ENCODE data around the gene CTTNBP2.
"Not testable (repeated sequence)": the region's sequence is repeated elsewhere in the genome, so short reads cannot be mapped to it uniquely, and the experiment has no call there.

Gene CTTNBP2

DNA sequence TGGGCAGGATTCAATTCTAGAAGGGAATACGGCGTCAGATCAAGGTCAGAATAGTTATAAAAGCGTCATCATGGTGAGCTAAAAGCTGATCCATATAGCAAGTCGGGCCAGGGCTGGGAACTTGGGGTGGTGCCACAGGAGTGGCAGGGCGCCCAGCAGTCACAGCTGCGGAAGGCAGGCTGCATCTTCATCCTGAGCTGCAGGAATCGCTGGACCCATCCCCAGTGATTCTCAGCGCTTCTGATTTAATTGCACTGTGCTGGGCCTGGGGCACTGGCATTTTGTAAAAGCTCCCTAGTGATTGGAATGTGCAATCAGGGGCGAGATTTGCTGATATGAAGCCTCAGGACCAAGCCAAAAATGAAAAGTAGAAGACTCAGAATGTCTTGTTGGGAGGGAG lies 135.3 kb downstream of the CTTNBP2 start:
- DNase-seq = no peak

DNA sequence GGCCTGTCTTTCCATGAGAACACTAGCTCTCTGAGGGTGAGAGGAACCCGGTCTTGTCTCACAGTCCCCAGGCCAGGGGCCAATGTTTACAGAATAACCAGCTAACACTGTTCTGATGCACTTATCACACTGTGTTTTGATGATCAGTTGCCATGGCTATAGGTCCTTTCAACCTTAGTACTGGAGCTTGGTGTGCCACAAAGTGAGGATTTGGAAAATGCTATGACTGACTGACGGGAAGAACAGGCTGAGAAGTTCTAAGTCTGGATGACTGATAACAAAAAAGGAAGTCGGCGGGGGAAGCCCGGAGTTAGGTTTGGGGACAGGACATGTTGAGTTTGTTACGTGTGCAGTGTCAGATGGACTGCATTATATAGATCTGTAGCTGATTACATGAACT lies 141.8 kb downstream of the CTTNBP2 start:
- DNase-seq = no peak

DNA sequence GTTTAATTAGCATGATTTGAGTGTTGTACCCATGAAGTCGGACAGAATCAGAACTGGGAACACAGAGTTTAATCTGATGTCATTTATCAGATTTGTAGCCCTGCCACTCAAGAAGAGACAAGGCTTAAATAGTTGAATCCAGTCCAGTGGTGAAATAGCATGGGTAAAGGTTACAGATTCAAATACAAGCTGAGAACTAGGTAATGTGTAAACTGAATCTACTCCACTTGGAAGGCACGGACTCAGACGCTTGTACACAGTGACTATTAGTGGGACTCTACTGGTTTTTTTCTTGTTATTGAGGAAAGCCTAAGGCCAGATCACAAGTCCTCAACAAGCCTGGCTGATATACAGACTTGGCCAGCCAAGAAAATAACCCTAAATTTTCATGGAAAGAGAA lies 142.9 kb downstream of the CTTNBP2 start:
- no peak for DNase-seq

DNA sequence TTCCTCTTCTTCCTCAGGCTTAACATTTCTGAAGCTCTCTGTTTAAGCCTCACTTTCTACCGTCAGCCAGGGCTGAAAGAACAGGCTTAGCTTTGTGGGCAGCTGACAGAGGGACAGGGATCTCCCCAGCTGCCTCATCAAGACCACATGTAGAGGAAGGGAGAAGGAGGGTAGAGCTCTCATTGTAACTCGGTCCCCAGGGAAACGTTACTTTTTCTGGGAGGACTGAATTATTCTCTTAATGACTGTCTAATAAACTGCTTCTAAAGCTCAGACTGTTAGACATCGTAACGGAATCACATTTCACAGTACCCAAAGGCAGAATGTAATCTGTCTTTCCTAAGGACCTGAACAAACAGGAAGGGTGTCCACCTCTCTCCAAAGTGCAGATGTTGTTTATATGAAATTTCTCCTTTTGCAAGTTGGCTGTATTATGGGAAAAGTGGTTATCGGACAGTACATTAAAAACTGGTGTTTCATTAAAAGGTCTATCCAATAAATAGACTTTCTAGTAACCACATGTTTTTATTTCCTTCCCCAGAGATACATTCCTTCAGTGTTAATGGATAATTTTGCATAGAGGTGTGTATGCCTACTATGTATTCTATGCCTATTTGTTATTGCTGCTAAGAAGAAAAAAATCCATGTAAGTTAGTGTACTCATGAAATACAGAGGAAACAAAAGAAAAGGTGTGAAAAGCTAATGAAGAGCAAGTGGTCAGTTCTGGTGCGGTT lies 144.2 kb downstream of the CTTNBP2 start:
- no peak for DNase-seq

DNA sequence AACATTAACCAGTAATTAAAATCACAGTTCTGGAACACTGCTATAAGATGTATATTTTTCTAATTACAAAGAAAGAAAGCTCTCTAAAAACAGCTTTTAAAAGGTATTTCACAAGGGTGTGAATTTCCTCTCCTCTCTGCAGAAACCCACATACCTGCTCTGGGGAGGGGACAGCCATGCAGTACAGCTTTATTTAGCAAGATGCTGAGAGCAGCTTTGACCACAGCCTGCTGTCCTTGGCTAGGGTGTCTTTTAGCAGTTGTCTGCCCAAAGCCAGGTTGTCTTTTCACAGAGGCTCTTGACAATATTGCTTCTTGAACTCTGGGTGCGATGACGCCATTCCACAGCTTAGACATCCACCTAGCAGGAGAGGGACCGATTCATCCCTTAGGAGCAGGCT lies 148.3 kb downstream of the CTTNBP2 start:
- DNase-seq = no peak

DNA sequence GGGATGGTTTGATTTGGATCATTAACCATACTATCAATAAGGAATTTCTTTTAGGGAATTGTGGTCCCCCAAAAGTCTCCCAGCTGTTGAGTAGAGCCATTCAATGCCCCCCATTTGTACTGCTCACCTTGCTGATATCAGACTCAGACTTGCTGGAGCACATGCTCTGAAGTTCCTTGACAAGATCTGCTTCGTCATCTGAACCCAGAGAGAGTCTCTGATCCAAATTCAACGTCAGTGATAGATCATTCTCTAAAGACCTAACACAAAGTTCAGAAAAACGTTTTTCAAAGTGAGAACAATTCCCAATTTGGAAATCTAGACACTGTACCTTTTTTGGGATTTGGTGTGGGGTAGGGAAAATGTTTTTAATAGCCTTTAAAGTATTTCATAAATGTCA lies 153.9 kb downstream of the CTTNBP2 start:
- no peak for DNase-seq

DNA sequence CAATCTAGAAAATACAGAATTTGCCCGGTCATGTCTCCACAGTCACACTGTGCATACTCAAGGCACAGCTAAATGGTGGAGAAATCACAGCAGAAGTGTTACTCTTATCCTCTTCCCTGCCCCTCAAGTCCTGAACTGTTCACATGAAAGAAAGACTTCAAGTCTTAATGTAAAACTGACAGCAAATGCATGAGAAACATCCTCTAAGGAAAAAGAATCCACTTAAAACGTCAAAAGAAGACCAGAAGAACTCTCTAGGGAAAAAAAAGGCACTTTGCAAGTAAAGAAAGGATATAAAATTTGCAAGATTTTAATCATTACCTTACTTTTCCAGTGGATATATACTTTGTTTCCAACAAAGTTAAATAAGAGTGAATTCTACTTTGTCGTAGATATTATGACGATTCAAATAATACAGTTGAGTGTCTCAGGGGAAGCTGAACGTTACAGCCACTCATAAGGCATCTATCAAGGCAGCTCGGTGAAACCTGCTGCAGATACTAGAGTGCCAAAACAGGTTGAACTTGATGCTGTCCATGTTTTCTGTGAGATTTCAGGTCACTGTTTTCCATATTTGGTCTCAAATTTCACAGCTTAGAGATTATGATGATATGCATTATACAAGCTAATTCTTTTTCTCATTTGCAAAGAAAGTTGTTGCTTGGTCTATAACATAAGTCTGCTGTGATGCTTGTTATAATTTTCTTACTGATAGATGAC lies 155.0 kb downstream of the CTTNBP2 start:
- no peak for DNase-seq

DNA sequence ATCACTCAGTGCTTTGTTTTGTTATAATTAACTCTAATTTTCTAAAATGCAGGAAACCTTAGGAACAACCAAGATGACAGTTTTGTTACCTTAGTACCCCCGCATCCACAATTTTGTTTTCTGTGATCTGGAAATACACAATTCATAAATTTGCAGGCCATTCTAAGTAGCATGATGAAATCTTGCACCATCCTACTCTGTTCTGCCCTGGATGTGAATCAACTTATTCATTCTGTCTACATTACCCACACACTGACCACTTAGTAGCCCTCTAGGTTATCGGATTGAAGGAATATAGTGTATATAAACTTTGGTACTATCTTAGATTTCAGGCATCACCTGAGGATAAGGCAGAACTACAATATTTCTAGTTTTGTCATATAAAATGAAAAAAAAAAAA lies 155.9 kb downstream of the CTTNBP2 start:
- DNase-seq = no peak

DNA sequence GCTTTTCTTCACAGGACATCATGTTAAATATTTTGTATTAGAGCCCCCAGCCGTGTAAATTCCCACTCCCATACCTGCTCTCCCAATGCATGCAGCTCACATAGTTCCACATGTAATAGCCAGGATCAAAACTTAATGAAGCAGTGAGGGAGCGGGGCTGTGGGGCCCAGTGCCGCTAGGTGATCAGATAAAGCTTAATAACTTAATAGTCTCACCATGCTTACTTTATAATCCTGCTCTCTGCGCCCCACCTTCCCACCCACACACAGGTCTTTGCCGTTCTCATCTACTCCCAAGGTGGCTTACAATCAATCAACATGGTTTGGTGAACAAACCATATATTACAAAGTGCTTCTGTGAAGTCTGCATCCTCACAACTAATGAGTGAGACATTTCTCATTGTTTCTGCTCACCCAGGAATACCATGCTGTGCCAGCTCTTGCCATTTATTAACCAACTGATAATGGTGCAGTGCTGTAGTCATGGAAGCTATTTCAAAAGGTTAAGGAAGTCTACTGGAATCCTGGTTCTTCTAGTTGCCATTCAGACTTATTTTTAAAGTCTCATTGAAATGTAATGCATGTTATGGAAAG lies 156.4 kb downstream of the CTTNBP2 start:
- no peak for DNase-seq

DNA sequence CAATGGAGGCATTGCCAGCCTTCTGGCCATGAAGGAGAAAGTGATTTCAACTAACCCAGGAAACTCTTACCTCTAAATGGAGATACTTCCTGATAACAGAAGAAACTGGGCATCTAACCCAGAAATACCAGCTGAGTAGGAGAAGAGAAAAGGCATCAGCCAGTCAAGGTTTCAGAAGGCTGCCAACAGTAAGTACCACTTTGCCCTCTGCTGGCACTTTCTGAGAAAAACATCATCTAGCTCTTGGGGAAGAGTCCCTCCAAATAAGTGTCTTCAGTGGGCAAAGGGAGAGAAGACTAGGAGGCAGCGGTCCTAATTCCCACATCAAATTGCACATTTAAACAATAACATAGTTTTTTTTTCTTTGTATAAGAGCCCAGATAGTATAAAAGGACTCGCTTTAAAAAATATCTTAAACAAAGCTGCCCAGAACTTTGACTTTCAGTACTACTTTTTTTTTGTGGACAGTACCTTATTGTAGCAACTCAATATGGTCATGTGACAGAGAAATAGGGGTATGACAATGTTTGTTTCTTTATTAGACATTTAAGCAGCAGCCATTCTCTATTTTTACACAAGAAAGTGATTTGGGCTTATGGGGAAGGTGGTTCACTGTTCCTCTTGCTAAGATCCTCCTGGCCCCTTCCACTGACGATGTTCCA lies 157.3 kb downstream of the CTTNBP2 start:
- DNase-seq = no peak

DNA sequence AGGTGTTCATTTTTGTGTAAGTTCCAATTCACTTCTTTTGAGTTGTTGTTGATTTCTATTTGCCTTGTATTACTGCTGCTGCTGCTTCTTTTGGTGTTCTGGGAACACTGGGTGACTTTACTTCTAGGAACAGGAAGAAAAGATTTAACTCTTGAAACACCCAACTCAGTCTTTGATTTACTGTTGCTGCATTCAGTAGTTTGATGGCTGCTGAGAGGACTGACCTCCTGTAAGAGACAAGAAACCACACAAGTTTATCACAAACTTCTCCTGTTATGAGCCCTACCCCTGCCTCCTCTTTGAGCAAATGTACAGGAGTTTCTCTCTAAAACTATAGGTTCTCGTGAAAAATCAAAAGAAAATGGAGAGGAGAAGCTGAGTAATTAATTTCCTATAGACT lies 161.7 kb downstream of the CTTNBP2 start:
- DNase-seq = no peak

DNA sequence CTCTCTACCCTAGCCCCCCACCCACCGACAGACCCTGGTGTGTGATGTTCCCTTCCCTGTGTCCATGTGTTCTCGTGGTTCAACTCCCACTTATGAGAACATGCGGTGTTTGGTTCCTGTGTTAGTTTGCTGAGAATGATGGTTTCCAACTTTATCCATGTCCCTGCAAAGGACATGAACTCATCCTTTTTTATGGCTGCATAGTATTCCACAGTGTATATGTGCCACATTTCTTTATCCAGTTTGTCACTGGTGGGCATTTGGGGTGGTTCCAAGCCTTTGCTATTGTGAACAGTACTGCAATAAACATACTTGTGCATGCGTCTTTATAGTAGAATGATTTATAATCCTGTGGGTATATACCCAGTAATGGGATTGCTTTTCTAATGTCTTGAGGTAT lies 165.1 kb downstream of the CTTNBP2 start:
- not testable (repeated sequence) for DNase-seq

DNA sequence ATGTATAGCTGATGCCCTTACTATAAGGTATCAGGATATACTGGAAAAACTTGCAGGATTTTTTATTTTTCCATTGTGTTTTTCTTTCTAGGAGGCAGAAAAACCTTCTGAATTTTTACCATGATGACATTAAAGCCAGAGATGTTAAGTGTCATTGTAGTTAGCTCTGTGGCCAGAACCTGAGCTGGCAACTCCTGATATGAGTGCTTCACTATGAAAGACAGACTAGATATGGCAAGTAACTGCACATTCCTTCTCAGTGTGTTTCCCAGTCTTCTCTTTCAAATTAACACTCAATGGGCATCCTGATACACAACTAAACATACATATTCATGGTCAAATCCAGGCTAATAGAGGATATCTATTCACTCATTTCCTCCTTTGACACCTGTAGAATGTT lies 166.2 kb downstream of the CTTNBP2 start:
- DNase-seq = no peak

DNA sequence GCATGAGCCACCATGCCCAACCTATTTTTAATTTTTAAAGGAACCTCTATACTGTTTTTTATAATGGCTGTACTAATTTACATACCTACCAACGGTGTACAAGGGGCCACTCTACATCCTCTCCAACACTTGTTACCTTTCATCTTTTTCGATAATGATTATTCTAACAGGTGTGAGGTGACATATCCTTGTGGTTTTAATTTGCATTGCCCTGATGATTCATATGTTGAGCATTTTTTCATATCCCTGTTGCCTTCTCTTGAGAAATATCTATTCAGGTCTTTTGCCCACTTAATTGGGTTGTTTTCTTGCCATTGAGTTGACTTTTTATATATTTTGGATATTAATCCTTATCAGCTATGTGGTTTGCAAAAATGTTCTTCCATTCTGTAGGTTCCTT lies 167.0 kb downstream of the CTTNBP2 start:
- DNase-seq = no peak

DNA sequence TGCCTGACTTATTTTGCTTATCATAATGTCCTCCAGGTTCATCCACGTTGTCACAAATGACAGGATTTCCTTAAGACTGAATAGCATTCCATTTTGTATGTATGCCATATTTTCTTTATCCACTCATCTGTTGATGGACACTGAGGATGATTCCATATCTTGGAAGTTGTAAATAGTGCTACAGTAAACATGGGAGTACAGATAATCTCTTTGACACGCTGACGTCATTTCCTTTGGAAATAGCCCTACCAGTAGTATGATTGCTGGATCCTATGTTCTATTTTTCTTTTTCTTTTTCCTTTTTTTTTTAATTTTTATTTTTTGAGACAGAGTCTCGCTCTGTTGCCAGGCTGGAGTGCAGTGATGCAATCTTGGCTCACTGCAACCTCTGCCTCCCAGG lies 167.6 kb downstream of the CTTNBP2 start:
- no peak for DNase-seq

DNA sequence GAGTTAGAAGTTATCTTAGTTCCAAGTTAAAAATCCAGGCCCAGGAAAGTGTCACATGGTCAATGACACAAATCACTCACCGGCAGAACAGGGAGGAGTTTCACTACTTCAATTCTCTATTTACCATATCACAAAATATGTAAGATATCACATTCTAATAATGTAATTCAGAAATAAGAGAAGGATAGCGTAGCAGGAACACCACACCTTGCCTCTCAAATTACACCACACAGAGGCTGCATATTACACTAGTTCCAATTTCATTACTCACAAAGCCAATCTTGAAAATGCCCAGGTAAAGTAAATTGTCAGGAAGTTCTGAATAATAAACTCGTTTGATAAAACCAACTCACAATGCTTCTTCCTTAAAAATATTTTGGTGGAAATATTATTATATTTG lies 169.2 kb downstream of the CTTNBP2 start:
- no peak for DNase-seq

DNA sequence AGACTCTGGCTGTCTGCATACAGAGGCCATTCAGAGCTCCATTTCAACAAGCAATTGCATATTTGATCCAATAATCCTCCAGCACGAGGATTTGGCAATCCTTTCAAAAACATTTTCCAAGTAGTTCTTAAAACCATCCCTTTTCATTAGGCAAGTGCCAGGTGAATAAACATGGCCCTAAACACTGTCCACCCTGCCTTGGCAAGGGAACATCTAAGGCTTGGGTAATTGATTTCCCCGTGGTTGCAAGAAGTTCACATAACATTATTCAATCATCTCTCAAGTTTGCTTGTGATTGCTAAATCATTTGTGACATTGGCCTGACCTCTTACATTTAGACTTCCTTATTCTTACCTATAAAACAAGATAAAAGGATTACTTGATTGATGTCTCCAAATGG lies 175.2 kb downstream of the CTTNBP2 start:
- DNase-seq = no peak

DNA sequence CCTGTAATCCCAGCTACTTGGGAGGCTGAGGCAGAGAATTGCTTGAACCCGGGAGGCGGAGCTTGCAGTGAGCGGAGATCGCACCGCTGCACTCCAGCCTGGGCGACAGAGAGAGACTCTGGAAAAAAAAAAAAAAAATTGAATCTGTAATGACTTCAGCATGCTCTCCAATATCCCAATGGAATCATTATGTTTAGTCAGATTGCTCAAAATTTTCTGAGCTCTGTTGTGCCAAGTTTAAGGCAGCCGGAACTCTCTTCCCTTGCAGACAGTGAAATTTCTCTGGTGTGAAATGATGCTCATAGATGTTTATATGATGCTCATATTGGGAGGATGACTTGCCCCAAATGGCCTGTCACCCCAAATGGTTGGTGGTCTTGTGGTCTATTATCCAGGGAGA lies 180.9 kb downstream of the CTTNBP2 start:
- no peak for DNase-seq

DNA sequence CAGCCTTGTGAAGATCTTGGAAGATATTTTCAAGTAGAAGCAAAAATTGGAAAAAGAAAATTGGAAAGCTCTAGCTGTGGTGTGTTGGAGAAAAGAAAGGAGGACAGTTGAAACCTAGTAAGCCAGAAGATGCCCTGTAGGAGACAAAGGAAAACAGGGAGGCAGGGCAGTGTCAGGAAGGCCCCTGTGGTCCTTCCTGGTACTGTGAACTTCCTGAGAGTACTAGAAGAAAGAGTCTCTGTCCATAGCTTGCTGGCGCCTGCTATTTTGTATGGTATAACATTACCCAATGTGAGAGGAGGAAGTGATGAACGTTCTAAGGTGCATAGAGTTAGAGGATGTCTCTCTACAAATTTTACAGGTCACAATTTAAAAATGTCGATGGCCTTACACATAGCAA lies 183.1 kb downstream of the CTTNBP2 start:
- no peak for DNase-seq

DNA sequence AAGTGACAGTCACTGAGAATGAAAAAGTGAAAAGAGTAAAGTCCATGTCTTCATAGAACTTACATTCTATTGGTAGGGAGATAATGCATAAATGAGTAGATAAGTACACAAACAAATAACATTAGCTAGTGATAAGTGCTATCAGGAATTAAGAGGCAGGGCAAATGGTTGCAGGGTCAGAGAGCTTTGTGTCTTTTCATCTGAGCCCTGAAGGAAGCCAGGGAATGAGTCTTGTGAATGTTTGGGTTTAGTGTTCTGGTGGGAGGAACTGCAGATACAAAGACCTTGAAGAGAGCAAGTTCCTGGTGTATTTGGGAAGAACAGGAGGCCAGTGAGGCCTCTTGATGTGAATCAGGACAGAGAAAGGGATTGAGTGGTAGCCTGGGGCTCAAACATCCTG lies 183.8 kb downstream of the CTTNBP2 start:
- DNase-seq = no peak

DNA sequence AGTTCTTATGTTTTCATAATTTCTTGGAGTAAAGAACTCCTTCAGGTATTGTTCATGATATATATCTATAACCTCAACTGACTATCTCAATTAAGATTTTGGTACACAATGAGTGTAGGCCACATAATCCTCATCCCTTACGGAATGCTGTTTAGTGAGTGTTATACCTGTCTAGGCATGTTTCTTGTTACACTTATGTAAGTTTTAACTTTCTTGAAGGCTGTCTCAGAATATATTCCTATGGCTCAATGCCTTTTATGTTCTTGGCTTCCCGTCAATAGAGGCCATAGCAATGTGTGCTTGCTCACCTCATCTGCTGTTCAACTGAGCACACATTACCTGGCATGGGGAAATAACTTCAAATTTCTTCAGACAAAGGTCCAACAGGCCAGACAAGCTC lies 185.1 kb downstream of the CTTNBP2 start:
- DNase-seq = no peak

DNA sequence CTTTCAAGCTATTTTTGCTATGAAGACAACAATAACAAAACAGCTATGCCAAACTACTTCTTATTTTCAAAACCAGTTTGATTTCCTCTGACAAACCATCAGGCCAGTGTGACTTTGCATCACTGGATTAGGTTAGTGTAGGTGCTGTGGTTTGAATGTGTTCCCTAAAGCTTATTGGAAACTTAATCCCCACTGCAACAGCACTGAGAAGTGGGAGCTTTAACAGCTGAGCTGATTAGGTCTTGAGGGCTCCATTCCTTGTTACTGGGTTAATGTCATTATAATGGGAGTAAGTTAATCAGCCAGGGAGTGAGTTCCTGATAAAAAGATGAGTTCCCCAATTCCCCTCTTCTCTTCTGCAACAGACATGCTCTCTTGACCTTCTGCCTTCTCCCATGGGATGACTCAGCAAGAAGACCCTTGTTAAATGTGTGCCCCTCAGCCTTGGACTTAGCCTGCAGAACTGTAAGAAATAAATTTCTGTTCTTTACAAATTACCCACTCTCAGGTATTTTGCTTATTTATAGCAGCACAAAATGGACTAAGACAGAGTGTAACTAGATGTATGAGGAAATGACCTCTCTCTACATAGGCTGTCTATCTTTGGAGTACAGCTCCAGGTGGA lies 186.8 kb downstream of the CTTNBP2 start:
- no peak for DNase-seq

DNA sequence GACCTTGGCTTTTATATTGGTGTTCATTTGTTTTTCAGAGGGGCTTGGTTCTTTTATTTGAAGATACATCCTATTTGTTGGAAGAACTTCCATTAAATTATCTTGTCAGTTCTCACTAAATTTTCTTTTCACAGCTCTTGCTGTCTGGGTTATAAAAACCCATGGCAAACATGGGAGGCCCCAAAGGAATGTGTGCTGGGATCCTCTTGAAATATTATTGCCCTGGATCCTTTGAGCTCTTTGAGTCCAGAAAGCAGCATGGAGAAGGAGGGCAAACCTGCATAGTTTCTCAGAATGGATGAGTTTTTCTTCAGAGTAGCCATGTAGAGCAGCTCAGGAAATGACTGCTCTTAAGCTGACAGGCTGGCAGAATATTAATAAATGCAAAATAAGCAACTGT lies 187.4 kb downstream of the CTTNBP2 start:
- DNase-seq = no peak

All from activated gamma-delta T cell (primary cell).